K562 treated with DMSO at 1 percent for 12 hours (cell line): ENCODE results near the gene COX6B2. TPM values are rescaled to one million over a fixed set of nuclear protein-coding genes. Genes with fewer than 3 reads are reported as not detected.

ENCODE experiments used
- total RNA-seq: library from RNA; unstranded; fragments of 300-600 nt; gene quantifications from 2 replicates; pipeline ENCODE4 v1.2.3, GENCODE V29; 2022; ENCODE audit not compliant: insufficient read depth

COX6B2 gene
- total RNA-seq = 0.33 and 0.78 TPM in 2 replicates

GRCh38 chr19:55354698-55355212 lies at the start of gene COX6B2:
TSS of gene COX6B2 (minus strand) at chr19:55354719. CDS start at chr19:55354521, 198 bp downstream.

GRCh38 chr19:55385724-55386492 lies 31.4 kb upstream of the COX6B2 start, which contains the start of gene RPL28:
TSS of gene RPL28 (plus strand) at chr19:55385932. CDS start at chr19:55386358, 426 bp downstream.

GRCh38 chr19:55384131-55384919 lies 29.8 kb upstream of the COX6B2 start, which contains the start of gene TMEM238:
TSS of gene TMEM238 (minus strand) at chr19:55384292. CDS start at chr19:55384259, 33 bp downstream.

GRCh38 chr19:55376241-55376933 lies 21.9 kb upstream of the COX6B2 start, which contains the start of gene TMEM190:
TSS of gene TMEM190 (plus strand) at chr19:55376826. CDS start at chr19:55376854, 28 bp downstream.

GRCh38 chr19:55370305-55370988 lies 15.9 kb upstream of the COX6B2 start, which contains the start of gene IL11:
TSS of gene IL11 (minus strand) at chr19:55370463. CDS start at chr19:55370310, 153 bp downstream.

GRCh38 chr19:55362990-55363716 lies 8.6 kb upstream of the COX6B2 start, which contains the start of gene GARIN5B:
TSS of gene GARIN5B (minus strand) at chr19:55363260. CDS start at chr19:55363066, 194 bp downstream.

GRCh38 chr19:55339105-55339888 lies 15.2 kb downstream of the COX6B2 start, which contains the start of gene KMT5C:
TSS of gene KMT5C (plus strand) at chr19:55339876. CDS start at chr19:55341937, 2,061 bp downstream.

GRCh38 chr19:55325172-55325571 lies 29.3 kb downstream of the COX6B2 start, which contains the start of gene TMEM150B:
TSS of gene TMEM150B (minus strand) at chr19:55325341. CDS start at chr19:55321036, 4,305 bp downstream.

Other genes with a start within 250 kb of the COX6B2 start
- gene PPP1R12C, start 237.1 kb downstream of the COX6B2 start, total RNA-seq = 85.5 and 96.1 TPM in 2 replicates
- 273 and 285 TPM in 2 replicates for gene TNNT1, start 205.5 kb downstream of the COX6B2 start, total RNA-seq
- gene TNNI3, start 197.0 kb downstream of the COX6B2 start, total RNA-seq = 40.1 and 85.1 TPM in 2 replicates
- gene DNAAF3, start 188.1 kb downstream of the COX6B2 start, total RNA-seq = 10.1 and 13.7 TPM in 2 replicates
- 1.7 and 2.5 TPM in 2 replicates for gene SYT5, start 174.4 kb downstream of the COX6B2 start, total RNA-seq
- 21.5 and 35.6 TPM in 2 replicates for gene PTPRH, start 145.2 kb downstream of the COX6B2 start, total RNA-seq
- 11.5 and 15.2 TPM in 2 replicates for gene TMEM86B, start 126.0 kb downstream of the COX6B2 start, total RNA-seq
- gene PPP6R1, start 95.7 kb downstream of the COX6B2 start, total RNA-seq = 46.2 and 90.6 TPM in 2 replicates
- gene HSPBP1, start 74.6 kb downstream of the COX6B2 start, total RNA-seq = 58.4 and 81.1 TPM in 2 replicates
- 4.5 and 10.7 TPM in 2 replicates for gene BRSK1, start 70.7 kb downstream of the COX6B2 start, total RNA-seq
- 2.9 and 5.4 TPM in 2 replicates for gene TMEM150B, start 29.4 kb downstream of the COX6B2 start, total RNA-seq
- 51.9 and 64.6 TPM in 2 replicates for gene KMT5C, start 14.8 kb downstream of the COX6B2 start, total RNA-seq
- not detected in 2 replicates for gene GARIN5B, start 8.5 kb upstream of the COX6B2 start, total RNA-seq
- gene IL11, start 15.7 kb upstream of the COX6B2 start, total RNA-seq = not detected in 2 replicates
- gene TMEM190, start 22.1 kb upstream of the COX6B2 start, total RNA-seq = not detected in 2 replicates
- gene TMEM238, start 29.6 kb upstream of the COX6B2 start, total RNA-seq = 13.7 and 15.5 TPM in 2 replicates
- 3,491 and 4,700 TPM in 2 replicates for gene RPL28, start 31.2 kb upstream of the COX6B2 start, total RNA-seq
- gene UBE2S, start 53.1 kb upstream of the COX6B2 start, total RNA-seq = 348 and 598 TPM in 2 replicates
- gene SHISA7, start 88.6 kb upstream of the COX6B2 start, total RNA-seq = 0.17 TPM in 1 of 2 replicates, not detected in the other
- 50.7 and 69.5 TPM in 2 replicates for gene ISOC2, start 106.9 kb upstream of the COX6B2 start, total RNA-seq
- gene C19orf85, start 110.0 kb upstream of the COX6B2 start, total RNA-seq = not detected in 2 replicates
- gene ZNF628, start 121.9 kb upstream of the COX6B2 start, total RNA-seq = 6.1 and 15.4 TPM in 2 replicates
- gene NAT14, start 130.5 kb upstream of the COX6B2 start, total RNA-seq = 25.8 and 60.9 TPM in 2 replicates
- gene SSC5D, start 133.7 kb upstream of the COX6B2 start, total RNA-seq = 0.16 and 0.73 TPM in 2 replicates
- not detected in 2 replicates for gene SBK2, start 182.4 kb upstream of the COX6B2 start, total RNA-seq
- not detected in 2 replicates for gene SBK3, start 190.8 kb upstream of the COX6B2 start, total RNA-seq
- gene ZNF579, start 226.1 kb upstream of the COX6B2 start, total RNA-seq = 10.3 and 10.8 TPM in 2 replicates
- 9.3 and 21.2 TPM in 2 replicates for gene FIZ1, start 244.8 kb upstream of the COX6B2 start, total RNA-seq
- 35.5 and 41.6 TPM in 2 replicates for gene ZNF524, start 245.6 kb upstream of the COX6B2 start, total RNA-seq